Ovary (tissue), 9 donors: ENCODE measurements around the gene GMPR. TPM values are rescaled to one million over a fixed set of nuclear protein-coding genes. Genes with fewer than 3 reads are reported as not detected.

Source experiments
- DNase-seq, 5 donors: peaks; one replicate each; pipeline ENCODE4 v3.0.0-alpha.2; 2019 to 2020
- H3K27ac ChIP-seq, 2 donors: fragments of 200-600 bp; one replicate each; pipeline versions ENCODE4 v1.5.1 to v1.8.0; 2019 to 2022
- H3K27me3 ChIP-seq: fragments of 200-600 bp; one replicate; pipeline ENCODE4 v1.8.0; 2022
- H3K36me3 ChIP-seq: fragments of 200-600 bp; sonication (generic); one replicate; pipeline ENCODE4 v1.5.1; 2019
- H3K4me1 ChIP-seq: one replicate; pipeline ENCODE4 v1.8.1; 2013; ENCODE audit warnings: mild to moderate bottlenecking, moderate library complexity; ENCODE audit not compliant: insufficient read depth
- H3K4me3 ChIP-seq: fragments of 200-600 bp; sonication (generic); one replicate; pipeline ENCODE4 v1.5.1; 2017
- H3K9me3 ChIP-seq, 2 donors: fragments of 200-600 bp in 1 of 2; sonication (generic) in 1 of 2; one replicate each; pipeline versions ENCODE4 v1.5.1 to v1.8.1; 2013 to 2019; ENCODE audit warnings: mild to moderate bottlenecking in 1 of 2, moderate library complexity in 1 of 2
- CTCF ChIP-seq, 3 donors: fragments of 450-650 bp in 2 of 3; fragments of 200-600 bp in 1 of 3; IDR thresholded peaks; one replicate each; pipeline versions ENCODE4 v1.5.1 to v1.8.0; 2016 to 2022; ENCODE audit warnings: antibody characterized with exemption in 3 of 3, mild to moderate bottlenecking in 1 of 3
- EP300 ChIP-seq: sonication (generic); formaldehyde crosslinking; IDR thresholded peaks from one replicate; pipeline ENCODE4 v1.6.1; 2017; ENCODE audit warnings: antibody characterized with exemption
- POLR2A ChIP-seq: fragments of 450-650 bp; IDR thresholded peaks from one replicate; pipeline ENCODE4 v1.6.1; 2017; ENCODE audit warnings: antibody characterized with exemption, mild to moderate bottlenecking, moderate library complexity
- WGBS, 3 donors: extraction: QIAGEN DNeasy Blood & Tissue Kit in 1 of 3; methylation state at CpG; one replicate each; pipeline versions ENCODE4 v1.1.5 to v1.1.7; 2013 to 2017; 5-methylcytosine and 5-hydroxymethylcytosine counted together
- intact Hi-C, 4 donors: fragments of 100-400 bp; cut with DNase I; formaldehyde crosslinking; loops; one replicate each; pipeline versions ENCODE4 v1.11.0 to v1.15.1; 2022 to 2023
- polyA plus RNA-seq, 2 donors: library from polyadenylated mRNA; stranded (reverse); fragments of 200-250 nt in 1 of 2; fragments of 350-450 nt in 1 of 2; fragmentation: Illumina TruSeq in 1 of 2; extraction: RNeasy Lipid Tissue Mini Kit (QIAGEN cat#74804) in 1 of 2; gene quantifications; one replicate each; pipeline ENCODE4 v1.2.3, GENCODE V29; 2013 to 2014
- total RNA-seq, 7 donors: library from RNA; depleted of rRNA in 2 of 7; stranded (reverse); fragments of >200 nt in 2 of 7; fragmentation: NEBNext Ultra II Directional in 3 of 7; extraction: Animal tissue kit (Norgen Biotek cat#: 25700) in 3 of 7; gene quantifications; one replicate each; pipeline versions ENCODE4 v1.1.0 to v1.2.4, GENCODE V29; 2016 to 2023
- donor health status: DM: no; HTN: no; CAD: no; lungs with moderate emphysema.
- donor health status: DM: no; HTN: no; CAD: no.
- donor health status: Bipolar disorder and iron deficiency.
- donor health status: DM: yes; HTN: yes; CAD: no.
- donor health status: DM: no; HTN: no; CAD: no.
- donor health status: DM: yes; HTN: yes; CAD: no.

Gene GMPR
- total and polyA plus RNA-seq, 9 donors = 18.6 to 50.2 (median 35.1) TPM

GRCh38 chr6:16326971-16327776 is 88.8 kb downstream of the GMPR start:
- intact Hi-C loops = loop anchor here in 2 of 4 donors (5.0 to 10.0 kb wide), 2 partner anchors 102 to 435 kb away; partner anchors contain the start of gene ATXN1 (in 1 of the 2)
- Histone ChIP-seq H3K4me3 (no peak overlapping the region), H3K27ac (no peak overlapping the region), H3K27me3 (no peaks in the 10 kb centered on the region), H3K4me1 (no peaks in the 10 kb centered on the region), H3K9me3 (no peaks in the 10 kb centered on the region), H3K36me3 (no peaks in the 10 kb centered on the region)
- 95 to 96% (median 96%) methylated on average over 43 of the region's 43 CpGs for WGBS, 3 donors
- no peak for TF ChIP-seq CTCF (IDR thresholded peaks at IDR 0.05)
- TF ChIP-seq POLR2A = no peak
- TF ChIP-seq EP300 = no peak
- peak in 1 of 5 donors; percentile 20 for DNase-seq

- peak in 1 of 5 donors; percentile 12 for DNase-seq
- no peak for TF ChIP-seq POLR2A
- TF ChIP-seq EP300 = no peak
- TF ChIP-seq CTCF (IDR thresholded peaks at IDR 0.05) = no peak
- no peaks in the 10 kb centered on the region for H3K36me3 ChIP-seq
- no peaks in the 10 kb centered on the region for H3K27me3 ChIP-seq
- H3K4me1 ChIP-seq = no peaks in the 10 kb centered on the region
- H3K4me3 ChIP-seq = no peak overlapping the region
- no peaks in the 10 kb centered on the region for H3K9me3 ChIP-seq
- H3K27ac ChIP-seq = no peak overlapping the region
- intact Hi-C loops = loop anchor here in 2 of 4 donors (5.0 to 10.0 kb wide), 2 partner anchors 103 to 434 kb away; partner anchors contain the start of gene ATXN1 (in 1 of the 2)
- WGBS, 3 donors = 96 to 97% (median 97%) methylated on average over 34 of the region's 34 CpGs
These were observed 89.5 kb downstream of the GMPR start for GRCh38 chr6:16327777-16328325.

- no peak for DNase-seq
- Histone ChIP-seq H3K4me1 (no peaks in the 10 kb centered on the region), H3K27ac (no peak overlapping the region), H3K4me3 (no peak overlapping the region), H3K9me3 (no peaks in the 10 kb centered on the region), H3K36me3 (no peaks in the 10 kb centered on the region), H3K27me3 (no peaks in the 10 kb centered on the region)
- TF ChIP-seq CTCF (IDR thresholded peaks at IDR 0.05) (no peak), POLR2A (no peak), EP300 (no peak)
- intact Hi-C loops = loop anchor here in 2 of 4 donors (5.0 to 10.0 kb wide), 2 partner anchors 104 to 433 kb away; partner anchors contain the start of gene ATXN1 (in 1 of the 2)
- 73 to 82% (median 74%) methylated on average over 6 of the region's 6 CpGs for whole genome bisulfite sequencing, 3 donors
These were observed 90.8 kb downstream of the GMPR start for GRCh38 chr6:16329233-16329632.

- TF ChIP-seq CTCF (IDR thresholded peaks at IDR 0.05) (peak; percentile 71 to 85 (median 75)), POLR2A (no peak)
- H3K27me3 ChIP-seq = no peaks in the 10 kb centered on the region
- H3K4me1 ChIP-seq = peaks cover 3% of the 10 kb centered on the region
- no peaks in the 10 kb centered on the region for H3K36me3 ChIP-seq
- intact Hi-C loops = loop anchor here in 3 of 4 donors (5.0 to 10.0 kb wide), 5 partner anchors 73 to 436 kb away; partner anchors contain the start of gene ATXN1 (in 1 of the 3)
- H3K4me3 ChIP-seq = no peak overlapping the region
- peak; percentile 62 to 82 (median 74) for DNase-seq
- no peaks in the 10 kb centered on the region for H3K9me3 ChIP-seq
- H3K27ac ChIP-seq = no peak overlapping the region
- WGBS, 3 donors = 15 to 16% (median 16%) methylated on average over 11 of the region's 11 CpGs
These were observed 93.2 kb downstream of the GMPR start for GRCh38 chr6:16331384-16332174.
